SU-DHL-6 (cell line): ENCODE data around the gene PRRC2B.
"Not testable (repeated sequence)": the region's sequence is repeated elsewhere in the genome, so short reads cannot be mapped to it uniquely, and the experiment has no call there.

Experiments
- EZH2phosphoT487 ChIP-seq: fragments of 200-600 bp; sonication (generic), shearing (Covaris generic); conservative IDR thresholded peaks from 2 replicates; pipeline ENCODE4 v1.6.1; 2018; ENCODE audit warnings: mild to moderate bottlenecking, antibody characterized with exemption, low read length, moderate library complexity, mixed read lengths
- TF ChIP-seq, protein P1 (sequence below): fragments of 200-600 bp; sonication (generic); IDR thresholded peaks from one replicate; pipeline ENCODE4 v1.5.1; 2017; ENCODE audit warnings: antibody characterized with exemption, mild to moderate bottlenecking, low read length, moderate library complexity; ENCODE audit not compliant: insufficient read depth, poor library complexity, severe bottlenecking

DNA sequence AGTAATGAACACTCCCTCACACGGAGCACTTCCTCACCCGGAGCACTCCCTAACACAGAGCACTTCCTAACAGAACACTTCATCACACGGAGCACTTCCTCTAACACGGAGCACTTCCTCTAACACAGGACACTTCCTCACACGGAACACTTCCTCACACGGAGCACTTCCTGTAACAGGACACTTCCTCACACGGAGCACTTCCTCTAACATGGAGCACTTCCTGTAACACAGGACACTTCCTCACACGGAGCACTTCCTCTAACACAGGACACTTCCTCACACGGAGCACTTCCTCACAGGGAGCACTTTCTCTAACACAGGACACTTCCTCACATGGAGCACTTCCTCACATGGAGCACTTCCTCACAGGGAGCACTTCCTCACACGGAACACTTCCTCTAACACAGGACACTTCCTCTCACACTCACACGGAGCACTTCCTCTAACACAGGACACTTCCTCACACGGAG lies 121.7 kb downstream of the PRRC2B start:
- TF ChIP-seq, protein P1, sequence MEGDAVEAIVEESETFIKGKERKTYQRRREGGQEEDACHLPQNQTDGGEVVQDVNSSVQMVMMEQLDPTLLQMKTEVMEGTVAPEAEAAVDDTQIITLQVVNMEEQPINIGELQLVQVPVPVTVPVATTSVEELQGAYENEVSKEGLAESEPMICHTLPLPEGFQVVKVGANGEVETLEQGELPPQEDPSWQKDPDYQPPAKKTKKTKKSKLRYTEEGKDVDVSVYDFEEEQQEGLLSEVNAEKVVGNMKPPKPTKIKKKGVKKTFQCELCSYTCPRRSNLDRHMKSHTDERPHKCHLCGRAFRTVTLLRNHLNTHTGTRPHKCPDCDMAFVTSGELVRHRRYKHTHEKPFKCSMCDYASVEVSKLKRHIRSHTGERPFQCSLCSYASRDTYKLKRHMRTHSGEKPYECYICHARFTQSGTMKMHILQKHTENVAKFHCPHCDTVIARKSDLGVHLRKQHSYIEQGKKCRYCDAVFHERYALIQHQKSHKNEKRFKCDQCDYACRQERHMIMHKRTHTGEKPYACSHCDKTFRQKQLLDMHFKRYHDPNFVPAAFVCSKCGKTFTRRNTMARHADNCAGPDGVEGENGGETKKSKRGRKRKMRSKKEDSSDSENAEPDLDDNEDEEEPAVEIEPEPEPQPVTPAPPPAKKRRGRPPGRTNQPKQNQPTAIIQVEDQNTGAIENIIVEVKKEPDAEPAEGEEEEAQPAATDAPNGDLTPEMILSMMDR = not testable (repeated sequence)
- not testable (repeated sequence) for TF ChIP-seq EZH2phosphoT487
